ENCODE measurements around the gene ARMC7.

ARMC7 gene

GRCh38 chr17:75096082-75096625 is 13.6 kb upstream of the ARMC7 start:
- Histone ChIP-seq H3F3A (ENCODE audit: insufficient read depth, low read length) (no peaks in the 10 kb centered on the region), H3K4me2 (ENCODE audit: low read depth, low read length) (no peak overlapping the region), H3K27ac (ENCODE audit: low read length) (no peak overlapping the region), H3K9me3 (replicated peaks; ENCODE audit: insufficient read depth, low read length) (no peaks in the 10 kb centered on the region), H3K27me3 (replicated peaks; ENCODE audit: insufficient read depth, low read length) (no peaks in the 10 kb centered on the region; the same call in 1 of the 2 replicates), H3K4me1 (ENCODE audit: low read length) (no peaks in the 10 kb centered on the region), H3K4me3 (ENCODE audit: low read length) (no peak overlapping the region), H3K9me2 (replicated peaks; ENCODE audit: insufficient read depth, low read length) (no peaks in the 10 kb centered on the region), H3K79me2 (ENCODE audit: low read length) (no peaks in the 10 kb centered on the region), H4K20me1 (ENCODE audit: insufficient read depth, low read length) (no peaks in the 10 kb centered on the region), H3K36me3 (replicated peaks; ENCODE audit: insufficient read depth, low read length) (no peaks in the 10 kb centered on the region), H2AFZ (ENCODE audit: low read length) (no peak overlapping the region), H3K9ac (ENCODE audit: low read length) (no peak overlapping the region)
- no peak for TF ChIP-seq EZH2 (optimal IDR thresholded peaks at IDR 0.05; ENCODE audit: low read depth, low read length)
- no peak for TF ChIP-seq CTCF (IDR thresholded peaks at IDR 0.05; ENCODE audit: low read length)
- no peak for TF ChIP-seq EZH2phosphoT487 (IDR thresholded peaks at IDR 0.05; ENCODE audit: low read length)
- no peak for DNase-seq

GRCh38 chr17:75097865-75098264 is 11.9 kb upstream of the ARMC7 start:
- no peaks in the 10 kb centered on the region for H4K20me1 ChIP-seq (ENCODE audit: insufficient read depth, low read length)
- H3K4me2 ChIP-seq (ENCODE audit: low read depth, low read length) = no peak overlapping the region
- H3F3A ChIP-seq (ENCODE audit: insufficient read depth, low read length) = no peaks in the 10 kb centered on the region
- no peaks in the 10 kb centered on the region for H3K79me2 ChIP-seq (ENCODE audit: low read length)
- H3K9me3 ChIP-seq (replicated peaks; ENCODE audit: insufficient read depth, low read length) = no peaks in the 10 kb centered on the region
- DNase-seq = no peak
- no peak overlapping the region for H2AFZ ChIP-seq (ENCODE audit: low read length)
- TF ChIP-seq CTCF (IDR thresholded peaks at IDR 0.05; ENCODE audit: low read length) (no peak), EZH2 (optimal IDR thresholded peaks at IDR 0.05; ENCODE audit: low read depth, low read length) (no peak), EZH2phosphoT487 (IDR thresholded peaks at IDR 0.05; ENCODE audit: low read length) (no peak)
- no peak overlapping the region for H3K27ac ChIP-seq (ENCODE audit: low read length)
- no peak overlapping the region for H3K9ac ChIP-seq (ENCODE audit: low read length)
- H3K36me3 ChIP-seq (replicated peaks; ENCODE audit: insufficient read depth, low read length) = no peaks in the 10 kb centered on the region
- H3K4me3 ChIP-seq (ENCODE audit: low read length) = no peak overlapping the region
- H3K27me3 ChIP-seq (replicated peaks; ENCODE audit: insufficient read depth, low read length) = no peaks in the 10 kb centered on the region; the same call in 1 of the 2 replicates
- no peaks in the 10 kb centered on the region for H3K9me2 ChIP-seq (replicated peaks; ENCODE audit: insufficient read depth, low read length)
- H3K4me1 ChIP-seq (ENCODE audit: low read length) = no peaks in the 10 kb centered on the region

GRCh38 chr17:75098861-75099260 is 10.9 kb upstream of the ARMC7 start:
- DNase-seq = no peak
- no peaks in the 10 kb centered on the region; the same call in 1 of the 2 replicates for H3K27me3 ChIP-seq (replicated peaks; ENCODE audit: insufficient read depth, low read length)
- H4K20me1 ChIP-seq (ENCODE audit: insufficient read depth, low read length) = no peaks in the 10 kb centered on the region
- no peaks in the 10 kb centered on the region for H3K79me2 ChIP-seq (ENCODE audit: low read length)
- H3K4me3 ChIP-seq (ENCODE audit: low read length) = no peak overlapping the region
- TF ChIP-seq CTCF (IDR thresholded peaks at IDR 0.05; ENCODE audit: low read length) (no peak), EZH2 (optimal IDR thresholded peaks at IDR 0.05; ENCODE audit: low read depth, low read length) (no peak), EZH2phosphoT487 (IDR thresholded peaks at IDR 0.05; ENCODE audit: low read length) (no peak)
- no peak overlapping the region for H2AFZ ChIP-seq (ENCODE audit: low read length)
- no peaks in the 10 kb centered on the region for H3K36me3 ChIP-seq (replicated peaks; ENCODE audit: insufficient read depth, low read length)
- no peaks in the 10 kb centered on the region for H3K4me1 ChIP-seq (ENCODE audit: low read length)
- H3K9me3 ChIP-seq (replicated peaks; ENCODE audit: insufficient read depth, low read length) = no peaks in the 10 kb centered on the region
- H3K9ac ChIP-seq (ENCODE audit: low read length) = no peak overlapping the region
- H3K27ac ChIP-seq (ENCODE audit: low read length) = no peak overlapping the region
- H3F3A ChIP-seq (ENCODE audit: insufficient read depth, low read length) = no peaks in the 10 kb centered on the region
- no peak overlapping the region for H3K4me2 ChIP-seq (ENCODE audit: low read depth, low read length)
- no peaks in the 10 kb centered on the region for H3K9me2 ChIP-seq (replicated peaks; ENCODE audit: insufficient read depth, low read length)
